Astrocyte (in vitro differentiated cells and primary cell): Measurements from ENCODE around the gene IL10RB. TPM values are rescaled to one million over a fixed set of nuclear protein-coding genes. Genes with fewer than 3 reads are reported as not detected.

Experiments used
- DNase-seq: peaks from one replicate; pipeline ENCODE4 v3.0.0-alpha.2; 2010; ENCODE audit warnings: low read depth
- FAIRE-seq: peaks from 2 replicates; lab custom pipeline; 2011; peaks lifted over from hg19 to GRCh38; lab: Jason Lieb, UNC
- H2AFZ ChIP-seq: 2 replicates; pipeline ENCODE4 v1.6.0; 2012; ENCODE audit warnings: low read depth, low read length, inconsistent platforms
- H3K27ac ChIP-seq: 2 replicates; pipeline ENCODE4 v1.5.1; 2011; ENCODE audit warnings: low read depth, low read length, inconsistent platforms
- H3K27me3 ChIP-seq: 2 replicates; pipeline ENCODE4 v1.6.0; 2011; ENCODE audit warnings: low read length, inconsistent platforms; ENCODE audit not compliant: insufficient read depth
- H3K36me3 ChIP-seq: 2 replicates; pipeline ENCODE4 v1.5.1; 2011; ENCODE audit warnings: low read length, inconsistent platforms; ENCODE audit not compliant: insufficient read depth
- H3K4me1 ChIP-seq: 2 replicates; pipeline ENCODE4 v1.5.1; 2011; ENCODE audit warnings: low read length, inconsistent platforms; ENCODE audit not compliant: insufficient read depth
- H3K4me2 ChIP-seq: 2 replicates; pipeline ENCODE4 v1.6.0; 2012; ENCODE audit warnings: low read length, inconsistent platforms
- H3K4me3 ChIP-seq: 2 replicates; pipeline ENCODE4 v1.5.1; 2011; ENCODE audit warnings: low read depth, mild to moderate bottlenecking, low read length, inconsistent platforms; ENCODE audit not compliant: insufficient read depth
- H3K79me2 ChIP-seq: 2 replicates; pipeline ENCODE4 v1.6.0; 2012; ENCODE audit warnings: mild to moderate bottlenecking, low read length, inconsistent platforms; ENCODE audit not compliant: insufficient read depth
- H3K9ac ChIP-seq: 2 replicates; pipeline ENCODE4 v1.6.0; 2012; ENCODE audit warnings: mild to moderate bottlenecking, low read length, inconsistent platforms
- H3K9me3 ChIP-seq: 2 replicates; pipeline ENCODE4 v1.5.1; 2012; ENCODE audit warnings: low read depth, mild to moderate bottlenecking, low read length, inconsistent platforms; ENCODE audit not compliant: insufficient read depth
- H4K20me1 ChIP-seq: 2 replicates; pipeline ENCODE4 v1.6.0; 2012; ENCODE audit warnings: low read length, inconsistent platforms; ENCODE audit not compliant: insufficient read depth
- H3K27ac Mint-ChIP-seq: one replicate; pipeline ENCODE4 v1.8.0; 2021; ENCODE audit warnings: mild to moderate bottlenecking, mixed read lengths; ENCODE audit not compliant: unreplicated experiment
- H3K27me3 Mint-ChIP-seq: one replicate; pipeline ENCODE4 v1.8.0; 2021; ENCODE audit warnings: low read depth, mixed read lengths; ENCODE audit not compliant: unreplicated experiment
- H3K36me3 Mint-ChIP-seq: one replicate; pipeline ENCODE4 v1.8.0; 2021; ENCODE audit warnings: low read depth, mixed read lengths; ENCODE audit not compliant: unreplicated experiment
- H3K4me1 Mint-ChIP-seq: one replicate; pipeline ENCODE4 v1.8.0; 2021; ENCODE audit warnings: low read depth, mixed read lengths; ENCODE audit not compliant: unreplicated experiment
- H3K4me3 Mint-ChIP-seq: one replicate; pipeline ENCODE4 v1.8.0; 2021; ENCODE audit warnings: mild to moderate bottlenecking, moderate library complexity, mixed read lengths; ENCODE audit not compliant: unreplicated experiment
- H3K9me3 Mint-ChIP-seq: one replicate; pipeline ENCODE4 v1.8.0; 2021; ENCODE audit warnings: mild to moderate bottlenecking, mixed read lengths; ENCODE audit not compliant: unreplicated experiment
- EZH2 ChIP-seq: IDR thresholded peaks from 2 replicates; pipeline ENCODE4 v1.6.1; 2012; ENCODE audit warnings: mild to moderate bottlenecking, low read length, inconsistent platforms; ENCODE audit not compliant: insufficient read depth
- total RNA-seq: library from RNA; stranded (reverse); gene quantifications from 2 replicates; pipeline ENCODE4 v1.2.1, GENCODE V29; 2021
- TF ChIP-seq, protein P1 (sequence below): IDR thresholded peaks from 2 replicates; pipeline ENCODE4 v1.5.1; 2011; ENCODE audit warnings: low read depth, mild to moderate bottlenecking, inconsistent platforms, low read length, moderate library complexity; ENCODE audit not compliant: insufficient read depth

Gene IL10RB
- total RNA-seq, 1 donor from 2014 or later: 14.0 TPM

DNA sequence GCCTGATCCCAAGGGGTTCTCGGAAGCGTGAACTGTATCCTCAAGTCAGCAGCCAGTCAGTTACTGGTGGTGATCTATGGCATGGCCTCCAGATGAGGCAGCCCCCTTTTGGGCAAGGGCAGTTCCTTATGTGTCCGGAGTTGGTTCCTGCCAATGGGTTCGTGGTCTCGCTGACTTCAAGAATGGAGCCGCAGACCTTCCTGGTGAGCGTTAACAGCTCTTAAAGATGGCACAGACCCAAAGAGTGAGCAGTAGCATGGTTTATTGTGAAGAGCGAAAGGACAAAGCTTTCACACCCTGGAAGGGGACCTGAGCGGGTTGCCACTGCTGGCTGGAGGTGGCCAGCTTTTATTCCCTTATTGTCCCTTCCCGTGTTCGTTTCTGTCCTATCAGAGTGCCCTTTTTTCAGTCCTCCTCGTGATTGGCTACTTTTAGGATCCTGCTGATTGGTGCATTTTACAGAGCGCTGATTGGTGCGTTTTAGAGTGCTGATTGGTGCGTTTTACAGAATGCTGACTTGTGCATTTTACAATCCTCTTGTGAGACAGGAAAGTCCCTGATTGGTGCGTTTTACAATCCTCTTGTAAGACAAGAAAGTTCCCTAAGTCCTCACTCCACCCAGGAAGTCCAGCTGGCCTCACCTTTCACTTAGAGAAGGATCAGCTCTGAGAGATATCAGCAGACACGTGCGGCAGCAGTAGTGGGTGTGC is 8.9 kb upstream of the IL10RB start:
- peaks cover 3% of the 10 kb centered on the region for H3K9me3 Mint-ChIP-seq
- Histone ChIP-seq H3K4me2 (no peak overlapping the region), H4K20me1 (no peaks in the 10 kb centered on the region), H3K36me3 (peaks cover 3% of the 10 kb centered on the region), H3K27ac (no peak overlapping the region), H3K9ac (no peak overlapping the region), H3K4me1 (no peaks in the 10 kb centered on the region), H2AFZ (no peak overlapping the region), H3K4me3 (no peak overlapping the region), H3K79me2 (no peaks in the 10 kb centered on the region), H3K27me3 (no peaks in the 10 kb centered on the region), H3K9me3 (no peaks in the 10 kb centered on the region)
- DNase-seq (no peak), FAIRE-seq (no peak)
- H3K4me3 Mint-ChIP-seq: no peak overlapping the region
- peaks cover 2% of the 10 kb centered on the region for H3K4me1 Mint-ChIP-seq
- no peak overlapping the region for H3K27ac Mint-ChIP-seq
- H3K27me3 Mint-ChIP-seq: no peaks in the 10 kb centered on the region
- H3K36me3 Mint-ChIP-seq: peaks cover 46% of the 10 kb centered on the region
- TF ChIP-seq, protein P1, sequence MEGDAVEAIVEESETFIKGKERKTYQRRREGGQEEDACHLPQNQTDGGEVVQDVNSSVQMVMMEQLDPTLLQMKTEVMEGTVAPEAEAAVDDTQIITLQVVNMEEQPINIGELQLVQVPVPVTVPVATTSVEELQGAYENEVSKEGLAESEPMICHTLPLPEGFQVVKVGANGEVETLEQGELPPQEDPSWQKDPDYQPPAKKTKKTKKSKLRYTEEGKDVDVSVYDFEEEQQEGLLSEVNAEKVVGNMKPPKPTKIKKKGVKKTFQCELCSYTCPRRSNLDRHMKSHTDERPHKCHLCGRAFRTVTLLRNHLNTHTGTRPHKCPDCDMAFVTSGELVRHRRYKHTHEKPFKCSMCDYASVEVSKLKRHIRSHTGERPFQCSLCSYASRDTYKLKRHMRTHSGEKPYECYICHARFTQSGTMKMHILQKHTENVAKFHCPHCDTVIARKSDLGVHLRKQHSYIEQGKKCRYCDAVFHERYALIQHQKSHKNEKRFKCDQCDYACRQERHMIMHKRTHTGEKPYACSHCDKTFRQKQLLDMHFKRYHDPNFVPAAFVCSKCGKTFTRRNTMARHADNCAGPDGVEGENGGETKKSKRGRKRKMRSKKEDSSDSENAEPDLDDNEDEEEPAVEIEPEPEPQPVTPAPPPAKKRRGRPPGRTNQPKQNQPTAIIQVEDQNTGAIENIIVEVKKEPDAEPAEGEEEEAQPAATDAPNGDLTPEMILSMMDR: no peak
- no peak for TF ChIP-seq EZH2

DNA sequence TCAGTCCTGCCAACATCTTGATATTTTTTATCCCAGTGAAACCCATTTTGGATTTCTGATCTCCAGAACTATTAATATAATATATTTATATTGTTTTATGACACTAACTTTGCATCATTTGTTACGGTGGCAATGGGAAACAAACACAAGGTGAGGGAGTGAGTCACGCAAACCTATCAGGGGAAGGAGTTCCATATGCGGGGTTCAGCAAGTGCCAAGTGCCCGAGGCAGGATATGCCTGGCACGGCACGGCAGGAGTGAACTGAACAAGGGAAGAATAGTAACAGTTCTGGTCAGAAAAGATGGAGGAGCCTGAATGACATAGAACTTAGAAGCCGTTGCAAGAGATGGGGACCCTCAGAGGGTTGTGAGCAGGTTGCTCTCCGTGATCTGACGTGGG is 7.7 kb upstream of the IL10RB start:
- Mint-ChIP-seq H3K4me3 (no peak overlapping the region), H3K27ac (no peak overlapping the region), H3K4me1 (peaks cover 2% of the 10 kb centered on the region), H3K27me3 (no peaks in the 10 kb centered on the region), H3K9me3 (peaks cover 3% of the 10 kb centered on the region), H3K36me3 (peaks cover 36% of the 10 kb centered on the region)
- Histone ChIP-seq H3K4me1 (no peaks in the 10 kb centered on the region), H3K27me3 (no peaks in the 10 kb centered on the region), H2AFZ (no peak overlapping the region), H3K27ac (no peak overlapping the region), H3K4me2 (no peak overlapping the region), H3K4me3 (no peak overlapping the region), H3K9me3 (no peaks in the 10 kb centered on the region), H4K20me1 (peaks cover 6% of the 10 kb centered on the region), H3K79me2 (no peaks in the 10 kb centered on the region), H3K36me3 (peaks cover 4% of the 10 kb centered on the region), H3K9ac (no peak overlapping the region)
- no peak for TF ChIP-seq EZH2
- TF ChIP-seq, protein P1: no peak
- FAIRE-seq (no peak), DNase-seq (no peak)

DNA sequence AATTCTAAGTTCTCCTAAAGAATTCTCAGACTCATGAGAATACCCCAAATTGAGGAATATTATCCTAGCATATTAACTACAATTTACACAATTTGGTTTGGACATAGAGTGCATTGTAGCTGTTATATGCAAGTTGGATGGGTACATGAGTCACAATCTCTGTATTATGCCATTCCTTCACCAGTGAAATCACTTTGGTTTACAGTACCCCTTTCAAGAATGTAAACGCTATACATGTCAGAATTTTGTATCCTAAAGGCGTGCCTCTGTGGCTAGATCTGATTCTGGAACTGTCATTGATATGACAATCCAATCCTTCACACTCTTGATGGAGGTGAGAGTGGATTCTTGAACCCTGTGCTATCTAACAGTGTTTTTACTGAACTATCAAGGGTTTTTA is 6.7 kb upstream of the IL10RB start:
- H3K4me1 Mint-ChIP-seq: peaks cover 7% of the 10 kb centered on the region
- TF ChIP-seq EZH2: no peak
- TF ChIP-seq, protein P1: no peak
- H3K4me2 ChIP-seq: no peak overlapping the region

More for the DNA sequence above, 6.7 kb upstream of the IL10RB start:
- Histone ChIP-seq H3K27me3 (no peaks in the 10 kb centered on the region), H2AFZ (no peak overlapping the region), H3K27ac (no peak overlapping the region), H3K4me1 (no peaks in the 10 kb centered on the region), H3K9me3 (no peaks in the 10 kb centered on the region), H3K9ac (no peak overlapping the region), H3K79me2 (no peaks in the 10 kb centered on the region), H3K4me3 (no peak overlapping the region), H4K20me1 (peaks cover 6% of the 10 kb centered on the region), H3K36me3 (peaks cover 6% of the 10 kb centered on the region)
- H3K4me3 Mint-ChIP-seq: no peak overlapping the region
- peaks cover 3% of the 10 kb centered on the region for H3K9me3 Mint-ChIP-seq
- FAIRE-seq (no peak), DNase-seq (no peak)
- no peak overlapping the region for H3K27ac Mint-ChIP-seq
- H3K27me3 Mint-ChIP-seq: no peaks in the 10 kb centered on the region
- peaks cover 36% of the 10 kb centered on the region for H3K36me3 Mint-ChIP-seq
